GM19099 (cell line): Measurements from ENCODE around the gene SLC35E3.

Source experiments
- POLR2A ChIP-seq: IDR thresholded peaks from 3 replicates; pipeline ENCODE4 v1.6.1; 2011; ENCODE audit warnings: low read depth; ENCODE audit not compliant: insufficient read length; ENCODE audit errors: extremely low read depth

Gene SLC35E3

GRCh38 chr12:68785358-68785757, 39.4 kb downstream of the SLC35E3 start:
- TF ChIP-seq POLR2A: no peak

GRCh38 chr12:68785823-68786222, 39.8 kb downstream of the SLC35E3 start:
- TF ChIP-seq POLR2A: no peak

- no peak for TF ChIP-seq POLR2A
Measured at GRCh38 chr12:68786929-68787328, 41.0 kb downstream of the SLC35E3 start.

- no peak for TF ChIP-seq POLR2A
Measured at GRCh38 chr12:68788554-68789143, 42.7 kb downstream of the SLC35E3 start.

- TF ChIP-seq POLR2A: no peak
Measured at GRCh38 chr12:68789144-68789878, 43.3 kb downstream of the SLC35E3 start.

- no peak for TF ChIP-seq POLR2A
Measured at GRCh38 chr12:68790081-68790951, 44.3 kb downstream of the SLC35E3 start.

GRCh38 chr12:68790952-68791234, 44.9 kb downstream of the SLC35E3 start:
- no peak for TF ChIP-seq POLR2A

GRCh38 chr12:68791897-68792481, 46.0 kb downstream of the SLC35E3 start:
- no peak for TF ChIP-seq POLR2A

- TF ChIP-seq POLR2A: no peak
Measured at GRCh38 chr12:68792952-68793351, 47.0 kb downstream of the SLC35E3 start.

- TF ChIP-seq POLR2A: no peak
Measured at GRCh38 chr12:68793436-68793835, 47.5 kb downstream of the SLC35E3 start.

GRCh38 chr12:68793975-68794652, 48.1 kb downstream of the SLC35E3 start:
- no peak for TF ChIP-seq POLR2A

GRCh38 chr12:68794653-68795251, 48.8 kb downstream of the SLC35E3 start:
- no peak for TF ChIP-seq POLR2A

GRCh38 chr12:68796399-68796798, 50.4 kb downstream of the SLC35E3 start:
- TF ChIP-seq POLR2A: no peak

GRCh38 chr12:68798882-68799234, 52.9 kb downstream of the SLC35E3 start:
- no peak for TF ChIP-seq POLR2A

- no peak for TF ChIP-seq POLR2A
Measured at GRCh38 chr12:68800294-68800693, 54.3 kb downstream of the SLC35E3 start.
